HG03432 (cell line): ENCODE measurements around the gene CRB2.

Experiments
- ATAC-seq: cut with Tn5 transposase; IDR thresholded peaks from one replicate; pipeline ENCODE4 v1.9.1; 2021; ENCODE audit warnings: mild to moderate bottlenecking, moderate library complexity; ENCODE audit not compliant: unreplicated experiment

Gene CRB2

DNA sequence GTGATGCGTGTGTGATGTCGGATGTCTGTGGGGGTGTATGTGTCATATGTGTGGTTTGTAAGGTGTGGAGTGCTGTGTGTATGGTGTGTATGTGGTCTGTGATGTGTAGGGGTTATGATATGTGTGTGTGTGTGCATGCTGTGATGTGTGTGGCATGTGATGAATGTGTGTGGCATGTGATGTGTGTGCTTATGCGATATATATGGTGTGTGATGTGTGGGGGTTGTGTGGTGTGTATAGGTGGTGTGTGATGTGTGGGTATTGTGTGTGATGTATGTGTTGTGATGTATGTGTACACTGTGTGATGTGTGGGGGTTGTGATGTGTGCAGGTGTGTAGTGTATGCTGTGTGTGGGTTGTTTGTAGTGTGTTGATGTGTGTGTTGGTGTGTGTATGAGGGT is 9.2 kb upstream of the CRB2 start:
- ATAC-seq: no peak

GRCh38 chr9:123347289-123348060 is 8.5 kb upstream of the CRB2 start:
- no peak for ATAC-seq

- ATAC-seq: no peak
Measured at GRCh38 chr9:123348317-123348992, 7.5 kb upstream of the CRB2 start.

DNA sequence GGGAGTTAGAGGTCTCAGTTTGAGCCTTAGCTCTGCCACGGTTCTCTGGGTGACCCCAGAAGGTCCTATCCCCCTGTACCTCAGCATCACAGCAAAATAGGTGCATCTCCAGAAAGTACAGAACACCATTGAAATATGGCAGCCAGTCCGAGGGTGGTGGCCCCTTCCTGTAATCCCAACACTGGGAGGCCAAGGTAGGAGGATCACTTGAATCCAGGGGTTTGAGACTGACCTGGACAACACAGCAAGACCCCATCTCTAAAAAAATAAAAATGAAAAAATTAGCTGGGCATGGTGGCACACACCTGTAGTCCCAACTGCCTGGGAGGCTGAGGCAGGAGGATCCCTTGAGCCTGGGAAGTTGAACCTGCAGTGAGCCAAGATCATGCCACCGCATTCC is 7.0 kb upstream of the CRB2 start:
- ATAC-seq: no peak

DNA sequence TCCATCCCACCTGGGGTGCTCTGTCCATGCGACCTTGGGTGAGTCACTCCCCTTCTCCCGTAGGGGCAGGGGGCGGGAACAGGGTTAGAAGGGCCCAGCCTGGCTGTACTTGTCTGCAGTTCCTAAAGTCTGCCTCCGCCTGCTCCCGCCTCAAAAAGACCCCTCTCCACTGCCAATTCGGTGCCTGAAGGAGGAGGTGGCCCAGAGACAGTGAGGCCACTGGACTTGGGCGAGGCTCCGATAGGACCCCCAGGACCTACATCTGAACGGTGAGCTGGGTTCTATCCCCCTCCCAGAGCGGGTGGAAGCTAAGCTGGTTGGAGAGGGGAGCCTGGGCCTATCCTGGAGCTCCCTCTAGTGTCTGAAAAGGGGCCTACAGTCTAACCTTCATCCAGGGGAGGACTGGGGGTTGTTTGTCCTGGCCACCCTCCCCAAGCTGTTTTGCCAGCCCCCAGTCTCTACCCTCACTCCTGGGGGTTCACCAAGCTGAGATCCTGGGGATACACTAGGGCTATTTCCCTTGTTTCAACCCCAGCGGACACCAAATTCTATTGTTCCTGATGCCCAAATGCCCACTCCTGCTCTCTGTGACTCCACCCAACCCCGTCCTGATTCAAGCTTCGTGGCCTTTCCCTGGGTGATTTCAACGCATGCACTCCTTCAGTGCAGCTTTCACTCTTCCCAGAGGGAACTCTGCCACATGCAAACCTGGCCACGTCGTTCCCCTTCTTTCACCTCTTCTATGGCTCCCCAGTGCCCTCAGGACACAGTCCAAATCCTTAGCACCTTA is 6.1 kb upstream of the CRB2 start:
- ATAC-seq: peak; percentile 53

DNA sequence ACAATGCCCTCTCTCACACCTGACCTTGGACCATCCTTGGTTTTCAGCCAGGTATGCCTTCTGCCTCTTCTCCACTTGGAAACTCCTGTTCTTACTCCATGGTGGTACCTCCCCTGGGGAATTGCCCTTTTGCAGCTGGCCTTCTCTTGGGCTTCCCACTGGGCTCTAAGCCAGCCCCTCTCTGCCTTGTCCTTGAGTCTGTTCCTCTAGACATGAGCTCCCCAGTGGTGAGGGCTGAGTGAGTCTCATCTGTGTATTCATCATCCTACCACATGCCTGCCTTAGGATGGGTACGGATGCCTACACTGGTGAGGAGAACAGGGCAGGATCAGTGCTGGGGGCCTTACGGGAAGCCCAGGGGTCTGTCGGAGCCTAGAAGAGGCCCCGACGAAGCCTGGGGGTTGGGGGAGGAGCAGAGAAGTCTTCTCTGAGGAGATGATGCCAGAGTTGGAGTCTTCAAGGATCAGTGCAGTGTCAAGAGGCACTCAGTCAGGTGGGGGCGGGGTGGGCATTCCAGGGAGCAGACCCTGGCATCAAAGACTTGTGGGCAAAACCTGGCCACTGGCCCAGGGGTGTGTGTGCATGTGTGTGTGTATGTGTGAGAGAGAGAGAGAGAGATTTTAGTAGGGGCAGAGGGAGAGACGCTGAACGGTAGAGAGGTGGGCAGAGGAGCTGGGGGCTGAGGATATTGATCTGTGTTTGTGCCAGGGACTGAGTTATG is 5.2 kb upstream of the CRB2 start:
- ATAC-seq: no peak

DNA sequence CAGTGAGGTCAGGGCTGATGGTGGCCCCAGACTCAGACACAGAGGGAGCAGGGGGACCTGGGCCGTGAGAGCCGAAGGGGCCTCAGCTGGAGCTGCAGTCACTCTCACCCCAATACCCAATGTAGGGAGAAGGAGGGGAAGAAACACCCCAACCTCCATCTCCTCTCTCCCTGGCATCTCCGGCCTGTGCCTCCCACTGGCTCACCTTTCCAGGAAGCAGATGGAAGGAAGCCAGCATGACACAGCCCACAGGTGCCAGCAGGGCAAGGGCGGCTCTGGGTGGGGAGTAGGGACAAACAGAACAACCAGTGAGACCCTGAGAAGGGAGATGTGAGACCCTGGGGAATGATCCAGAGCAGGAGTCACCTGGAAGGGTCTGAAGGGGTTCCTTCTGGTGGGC is 3.0 kb upstream of the CRB2 start:
- no peak for ATAC-seq

- ATAC-seq: peak; percentile 75
Measured at GRCh38 chr9:123353984-123354591, 1.9 kb upstream of the CRB2 start.

DNA sequence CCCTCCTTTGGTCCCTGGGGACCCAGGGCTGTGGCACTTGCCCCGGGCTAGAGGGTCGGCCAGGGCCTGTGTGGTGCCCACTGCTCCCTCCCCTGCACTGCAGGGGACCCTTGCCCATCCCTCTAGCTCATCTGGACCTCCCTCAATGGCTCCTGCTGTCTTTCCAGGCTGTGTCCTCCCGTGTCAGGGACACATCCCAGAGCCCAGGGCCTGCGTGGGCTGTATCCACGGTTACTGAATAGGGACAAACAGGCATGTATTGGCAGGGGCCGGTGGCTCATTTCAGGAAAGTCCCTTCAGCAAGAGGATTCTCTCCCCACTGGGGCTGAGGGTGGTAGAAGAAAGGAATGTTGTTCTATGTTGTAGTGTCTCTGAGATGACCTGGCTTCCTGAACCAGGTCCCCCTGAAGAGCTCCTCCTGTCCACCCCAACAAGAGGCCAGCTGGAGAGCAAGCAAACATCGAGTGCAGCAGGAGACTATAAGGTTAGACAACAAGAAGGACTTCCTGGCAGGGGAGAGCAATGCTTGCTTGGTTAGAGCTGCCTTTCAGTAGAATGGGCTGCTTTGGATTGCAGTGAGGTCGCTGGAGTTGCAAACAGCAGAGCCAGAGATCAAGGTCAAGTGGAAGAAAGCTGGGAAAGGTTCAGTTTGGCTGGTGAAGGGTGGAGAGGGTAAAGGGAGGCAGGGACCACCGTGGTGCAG is 1.0 kb upstream of the CRB2 start:
- ATAC-seq: no peak

GRCh38 chr9:123356851-123357742 is 1.1 kb downstream of the CRB2 start:
- no peak for ATAC-seq

GRCh38 chr9:123357743-123358059 is 1.7 kb downstream of the CRB2 start:
- ATAC-seq: no peak

GRCh38 chr9:123358181-123358905 is 2.3 kb downstream of the CRB2 start:
- ATAC-seq: no peak

DNA sequence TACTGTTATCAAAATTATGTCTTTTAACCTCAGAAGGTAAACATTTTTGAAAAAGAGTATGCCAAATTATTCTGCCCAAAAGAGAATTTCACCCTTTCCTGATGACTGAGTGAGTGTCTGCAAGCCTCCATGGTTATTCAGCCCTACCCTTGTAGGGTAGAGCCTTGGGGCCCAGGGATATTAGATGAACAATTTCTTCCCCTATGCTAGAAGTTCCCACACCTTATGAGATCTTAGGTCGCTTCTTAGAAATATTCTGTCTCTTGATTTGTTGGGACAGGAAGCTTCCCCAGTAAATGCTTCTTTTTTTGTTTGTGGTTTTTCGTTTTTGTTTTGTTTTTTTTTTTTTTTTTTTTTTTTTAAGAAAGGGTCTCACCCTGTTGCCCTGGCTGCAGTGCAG is 3.1 kb downstream of the CRB2 start:
- ATAC-seq: no peak

DNA sequence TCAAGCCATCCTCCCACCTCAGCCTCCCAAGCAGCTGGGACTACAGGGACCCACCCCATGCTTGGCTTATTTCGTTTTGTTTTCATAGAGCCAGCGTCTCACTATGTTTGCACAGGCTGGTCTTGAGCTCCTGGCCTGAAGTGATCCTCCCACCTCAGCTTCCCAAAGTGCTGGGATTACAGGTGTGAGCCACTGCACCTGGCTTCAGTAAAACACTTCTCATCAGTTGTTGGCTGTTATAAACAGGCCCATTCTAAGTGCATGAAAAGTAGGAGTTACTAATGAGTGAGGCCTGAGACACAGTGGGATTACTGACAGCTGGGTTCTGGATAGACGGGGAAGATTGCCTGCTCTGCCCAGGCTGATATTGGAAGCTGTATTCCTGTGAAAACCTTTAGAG is 3.5 kb downstream of the CRB2 start:
- no peak for ATAC-seq

DNA sequence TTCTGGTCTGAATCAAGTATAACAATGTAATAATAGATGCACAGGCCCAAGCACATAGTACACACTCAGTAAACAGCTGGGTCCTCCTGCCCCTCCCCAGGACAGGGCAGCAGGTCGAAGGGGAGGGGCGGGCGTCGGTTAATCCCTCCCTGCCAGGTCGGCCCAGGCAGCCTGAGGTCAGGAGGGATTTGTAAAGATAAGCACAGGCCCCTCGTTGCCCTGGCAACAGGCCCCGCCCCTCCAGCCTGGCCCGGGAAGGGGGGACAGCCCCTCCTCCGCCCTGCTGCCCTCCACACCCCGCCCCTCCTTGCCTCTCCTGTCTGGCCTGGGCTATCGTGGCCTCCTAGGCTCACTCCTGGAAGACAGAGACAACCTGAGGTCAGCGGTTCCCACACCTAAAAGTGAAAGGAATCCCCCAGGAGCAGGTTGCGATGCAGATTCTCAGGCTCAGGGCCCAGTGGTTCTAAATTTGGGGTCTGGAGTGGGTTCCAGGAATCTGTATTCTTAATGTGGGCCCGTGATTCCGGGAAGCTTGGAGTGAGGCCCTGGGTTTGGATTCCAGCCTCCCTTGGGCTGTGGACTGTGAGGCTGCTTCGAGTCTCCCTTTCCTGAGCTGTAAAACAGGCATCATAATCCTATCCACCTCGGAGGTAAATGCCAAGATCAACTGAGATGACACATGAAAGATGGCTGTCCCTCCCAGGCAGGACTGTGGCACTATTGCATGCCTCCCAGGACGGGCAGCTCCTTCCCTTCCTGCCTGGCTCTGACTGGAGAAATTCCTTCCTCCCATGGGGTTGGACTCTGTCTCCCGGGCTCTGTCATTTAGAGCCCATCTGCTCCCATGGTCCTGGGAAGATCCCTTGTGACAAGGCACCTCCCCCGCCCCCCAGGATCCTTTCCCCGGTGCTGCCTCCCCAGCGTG is 4.4 kb downstream of the CRB2 start:
- ATAC-seq: no peak

GRCh38 chr9:123361086-123361730 is 5.2 kb downstream of the CRB2 start:
- no peak for ATAC-seq
